IMR-90 (cell line): ENCODE results near the gene PRSS56. TPM values are rescaled to one million over a fixed set of nuclear protein-coding genes. Genes with fewer than 3 reads are reported as not detected.

ENCODE experiments used
- ATAC-seq: fragments of 200-7000 bp; cut with Tn5 transposase; 2 replicates; pipeline ENCODE4 v1.9.1; 2020; ENCODE audit warnings: low read depth, mild to moderate bottlenecking, moderate library complexity
- BruUV-seq: library from RNA; stranded (reverse); fragments of 400-500 nt; replicated peaks from 2 replicates; lab custom pipeline; 2021; lab: Mats Ljungman, UMichigan
- CTCF ChIA-PET: fragments of 300-600 bp; formaldehyde crosslinking; extraction: SDS; loops from one replicate; lab custom pipeline; 2021; ENCODE audit warnings: antibody characterized with exemption; lab: Yijun Ruan, JAX
- POLR2A ChIA-PET: fragments of 300-600 bp; sonication (Branson Sonifier 250); formaldehyde crosslinking; loops from one replicate; lab custom pipeline; 2022; ENCODE audit warnings: antibody characterized with exemption; ENCODE audit not compliant: unreplicated experiment; lab: Charles Lee
- DNase-seq: peaks from one replicate; pipeline ENCODE4 v3.0.0; 2013
- H2AFZ ChIP-seq: replicated peaks from 2 replicates; pipeline ENCODE3; 2013; ENCODE audit warnings: low read length, mild to moderate bottlenecking; ENCODE audit not compliant: poor library complexity
- H2AK5ac ChIP-seq: 2 replicates; pipeline ENCODE4 v1.6.1; 2013; ENCODE audit warnings: low read depth, low read length, inconsistent platforms
- H2AK9ac ChIP-seq: replicated peaks from 2 replicates; pipeline ENCODE3; 2013; ENCODE audit warnings: mild to moderate bottlenecking, low read depth, low read length, moderate library complexity; ENCODE audit not compliant: poor library complexity
- H2BK120ac ChIP-seq: 2 replicates; pipeline ENCODE4 v1.6.1; 2013; ENCODE audit warnings: low read depth, low read length, inconsistent platforms
- H2BK15ac ChIP-seq: 3 replicates; pipeline ENCODE4 v1.6.1; 2013; ENCODE audit warnings: low read depth, low read length, inconsistent platforms
- H2BK20ac ChIP-seq: 2 replicates; pipeline ENCODE4 v1.6.1; 2013; ENCODE audit warnings: low read depth, mild to moderate bottlenecking, inconsistent platforms, low read length, moderate library complexity
- H2BK5ac ChIP-seq: 2 replicates; pipeline ENCODE4 v1.6.1; 2013; ENCODE audit warnings: mild to moderate bottlenecking, low read depth, low read length, inconsistent platforms; ENCODE audit not compliant: poor library complexity, severe bottlenecking
- H3K14ac ChIP-seq: replicated peaks from 2 replicates; pipeline ENCODE4 v1.6.1; 2013; ENCODE audit warnings: low read depth, low read length, inconsistent platforms
- H3K18ac ChIP-seq: 2 replicates; pipeline ENCODE4 v1.6.1; 2013; ENCODE audit warnings: low read depth, low read length, control low read depth
- H3K23ac ChIP-seq: 2 replicates; pipeline ENCODE4 v1.6.1; 2013; ENCODE audit warnings: low read depth, low read length, inconsistent platforms
- H3K27ac ChIP-seq: 2 replicates; pipeline ENCODE4 v1.5.1; 2013; ENCODE audit warnings: mild to moderate bottlenecking, control low read depth, low read length; ENCODE audit not compliant: insufficient read depth
- H3K27me3 ChIP-seq: 2 replicates; pipeline ENCODE4 v1.6.1; 2013; ENCODE audit warnings: low read length; ENCODE audit not compliant: control insufficient read depth, insufficient read depth
- H3K36me3 ChIP-seq: 2 replicates; pipeline ENCODE4 v1.6.1; 2013; ENCODE audit warnings: low read length, mixed read lengths; ENCODE audit not compliant: control insufficient read depth, insufficient read depth
- H3K4ac ChIP-seq: 2 replicates; pipeline ENCODE4 v1.6.1; 2013; ENCODE audit warnings: low read depth, low read length, inconsistent platforms
- H3K4me1 ChIP-seq: 2 replicates; pipeline ENCODE4 v1.6.1; 2013; ENCODE audit warnings: low read length, mixed read lengths; ENCODE audit not compliant: control insufficient read depth, insufficient read depth
- H3K4me2 ChIP-seq: 2 replicates; pipeline ENCODE4 v1.6.1; 2013; ENCODE audit warnings: low read depth, mild to moderate bottlenecking, control low read depth, low read length, moderate library complexity
- H3K4me3 ChIP-seq: 2 replicates; pipeline ENCODE4 v1.5.1; 2013; ENCODE audit warnings: low read depth, mild to moderate bottlenecking, control low read depth, low read length, moderate library complexity; ENCODE audit not compliant: insufficient read depth
- H3K56ac ChIP-seq: 2 replicates; pipeline ENCODE4 v1.6.1; 2013; ENCODE audit warnings: low read length, inconsistent platforms; ENCODE audit not compliant: insufficient read depth; ENCODE audit errors: extremely low read depth
- H3K79me1 ChIP-seq, 2 experiments: 2 replicates each; pipeline ENCODE4 v1.6.1; 2013; ENCODE audit warnings: low read length in 2 of 2, inconsistent platforms in 1 of 2, low read depth in 1 of 2
- H3K9ac ChIP-seq: 2 replicates; pipeline ENCODE4 v1.6.1; 2013; ENCODE audit warnings: low read depth, low read length, control low read depth
- H3K9me1 ChIP-seq: 2 replicates; pipeline ENCODE4 v1.6.1; 2013; ENCODE audit warnings: low read length, inconsistent platforms; ENCODE audit not compliant: insufficient read depth
- H3K9me3 ChIP-seq: 2 replicates; pipeline ENCODE4 v1.6.1; 2013; ENCODE audit warnings: low read length; ENCODE audit not compliant: control insufficient read depth, insufficient read depth
- H4K20me1 ChIP-seq: 2 replicates; pipeline ENCODE4 v1.6.1; 2013; ENCODE audit warnings: low read length, inconsistent platforms; ENCODE audit not compliant: insufficient read depth
- H4K5ac ChIP-seq: 2 replicates; pipeline ENCODE4 v1.6.1; 2013; ENCODE audit warnings: mild to moderate bottlenecking, low read depth, low read length, control low read depth
- H4K8ac ChIP-seq, 2 experiments: 2 replicates each; pipeline ENCODE4 v1.6.1; 2013; ENCODE audit warnings: low read depth in 2 of 2, low read length in 2 of 2, control low read depth in 1 of 2, inconsistent platforms in 1 of 2
- H4K91ac ChIP-seq: 2 replicates; pipeline ENCODE4 v1.6.1; 2013; ENCODE audit warnings: low read depth, low read length, inconsistent platforms; ENCODE audit not compliant: insufficient read depth
- CEBPB ChIP-seq: IDR thresholded peaks from 2 replicates; pipeline ENCODE4 v1.6.1; 2012; ENCODE audit warnings: low read depth, low read length, improper control_type of control experiment
- CHD1 ChIP-seq: IDR thresholded peaks from 2 replicates; pipeline ENCODE4 v1.6.1; 2012; ENCODE audit warnings: low read depth, low read length, improper control_type of control experiment
- CTCF ChIP-seq: conservative IDR thresholded peaks from 2 replicates; pipeline ENCODE4 v1.5.1; 2012; ENCODE audit warnings: mild to moderate bottlenecking, low read depth, low read length, improper control_type of control experiment
- FOS ChIP-seq: fragments of 150-350 bp; IDR thresholded peaks from 2 replicates; pipeline ENCODE4 v1.6.1; 2016; ENCODE audit warnings: low read depth, low read length
- MAZ ChIP-seq: IDR thresholded peaks from 2 replicates; pipeline ENCODE4 v1.6.1; 2012; ENCODE audit warnings: low read depth, mild to moderate bottlenecking, low read length, improper control_type of control experiment, moderate library complexity, borderline replicate concordance
- MXI1 ChIP-seq: IDR thresholded peaks from 2 replicates; pipeline ENCODE4 v1.6.1; 2012; ENCODE audit warnings: low read depth, mild to moderate bottlenecking, low read length, moderate library complexity, borderline replicate concordance
- NFE2L2 ChIP-seq: fragments of 150-350 bp; IDR thresholded peaks from 2 replicates; pipeline ENCODE4 v1.6.1; 2016; ENCODE audit warnings: low read depth, mild to moderate bottlenecking, low read length
- POLR2A ChIP-seq: IDR thresholded peaks from 2 replicates; pipeline ENCODE4 v1.6.1; 2012; ENCODE audit warnings: mild to moderate bottlenecking, low read depth, low read length
- RCOR1 ChIP-seq: IDR thresholded peaks from 2 replicates; pipeline ENCODE4 v1.6.1; 2012; ENCODE audit warnings: mild to moderate bottlenecking, low read length, improper control_type of control experiment; ENCODE audit not compliant: insufficient replicate concordance
- RFX5 ChIP-seq: IDR thresholded peaks from 2 replicates; pipeline ENCODE4 v1.8.0; 2012; ENCODE audit warnings: low read depth, mild to moderate bottlenecking, low read length, moderate library complexity
- SMC3 ChIP-seq: fragments of 150-350 bp; IDR thresholded peaks from 2 replicates; pipeline ENCODE4 v1.6.1; 2016; ENCODE audit warnings: low read depth, mild to moderate bottlenecking, antibody characterized with exemption, low read length, moderate library complexity
- USF2 ChIP-seq: fragments of 150-350 bp; IDR thresholded peaks from 2 replicates; pipeline ENCODE4 v1.6.1; 2017; ENCODE audit warnings: mild to moderate bottlenecking, antibody characterized with exemption, low read length, low read depth
- WGBS, 2 experiments: methylation state at CpG; one replicate each; pipeline versions ENCODE4 v1.1.5 to v1.1.7; 2013; ENCODE audit warnings: missing lambda C conversion rate in 2 of 2; ENCODE audit not compliant: insufficient read length in 1 of 2; ENCODE audit errors: extremely low coverage in 2 of 2; 5-methylcytosine and 5-hydroxymethylcytosine counted together
- dilution Hi-C: fragments of 300-500 bp; cut with HindIII; formaldehyde crosslinking; loops from one replicate; pipeline ENCODE4 v1.14.3; 2018; ENCODE audit warnings: low sequenced_read_pairs; ENCODE audit not compliant: unreplicated experiment
- in situ Hi-C: fragments of 300-500 bp; cut with MboI; formaldehyde crosslinking; loops from 3 replicates; pipeline ENCODE4 v1.14.3; 2019; ENCODE audit warnings: low sequenced_read_pairs, inconsistent platforms, mixed read lengths
- intact Hi-C: fragments of 100-400 bp; cut with micrococcal nuclease; formaldehyde crosslinking; loops from 2 replicates; pipeline ENCODE4 v1.10.0; 2022
- polyA plus RNA-seq, 3 experiments: library from polyadenylated mRNA; depleted of rRNA; stranded (reverse); fragments of >200 nt; gene quantifications; 2 replicates each; pipeline ENCODE4 v1.2.3, GENCODE V29; 2012; ENCODE audit warnings: low replicate concordance in 1 of 3
- total RNA-seq: library from RNA; depleted of rRNA; stranded (reverse); fragments of >200 nt; gene quantifications from 2 replicates; pipeline ENCODE4 v1.2.3, GENCODE V29; 2012

The PRSS56 gene
- total and polyA plus RNA-seq, 2 of the 4 experiments (the other 2 are of a cell fraction): not detected

GRCh38 chr2:232481322-232482140, 38.7 kb upstream of the PRSS56 start (continued):
- no peak for TF ChIP-seq NFE2L2

DNA sequence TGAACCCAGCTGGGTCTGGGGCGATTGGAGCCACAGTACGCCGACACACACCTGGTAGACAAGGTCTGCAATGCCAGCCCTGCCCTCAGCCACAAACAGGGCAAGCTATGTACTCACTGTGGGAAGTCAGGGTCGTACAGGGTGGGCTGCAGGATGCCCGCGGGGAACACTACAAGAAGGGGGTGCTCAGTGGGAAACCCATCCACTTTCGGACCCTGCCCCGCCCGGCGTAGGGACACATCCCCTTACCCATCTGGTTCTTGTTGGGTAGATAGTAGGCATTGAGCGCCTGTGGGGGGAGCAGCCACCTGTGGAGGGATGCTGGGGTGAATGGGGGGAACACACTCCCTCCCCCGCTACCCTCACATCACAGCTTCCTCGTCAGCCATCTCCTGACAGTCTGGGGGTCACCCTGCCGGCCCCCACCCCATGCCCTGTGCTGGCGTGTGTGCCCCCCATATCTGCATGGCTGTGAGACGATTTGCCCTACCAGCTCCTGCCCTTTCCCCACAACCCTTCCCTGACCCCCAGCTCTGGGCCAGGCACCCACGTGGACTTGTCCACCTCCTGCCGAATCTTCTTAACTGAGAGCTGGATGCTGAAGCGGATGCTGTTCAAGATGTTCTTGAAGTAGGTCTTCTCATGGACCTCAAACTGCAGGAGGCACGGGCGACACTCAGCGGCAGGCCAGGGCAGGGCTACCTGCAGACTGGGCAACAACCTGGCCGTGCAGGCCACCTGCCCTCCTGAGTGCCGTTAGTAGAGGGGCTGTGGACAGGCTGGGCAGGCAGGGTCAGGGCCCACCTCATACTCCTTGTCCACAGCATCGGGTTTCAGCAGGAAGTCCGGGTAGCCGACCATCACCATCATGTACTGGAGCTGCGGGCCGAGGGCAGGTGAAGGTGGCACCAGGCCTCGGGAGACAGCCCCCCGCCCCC, 37.6 kb upstream of the PRSS56 start:
- dilution Hi-C loops: no loop called here
- TF ChIP-seq CTCF (no peak), RCOR1 (no peak), SMC3 (no peak), MXI1 (no peak), FOS (no peak), MAZ (no peak), POLR2A (no peak), CHD1 (no peak), CEBPB (no peak), RFX5 (no peak), NFE2L2 (no peak), USF2 (no peak)

More for the DNA sequence above, 37.6 kb upstream of the PRSS56 start:
- H4K20me1 ChIP-seq: no peaks in the 10 kb centered on the region; the same call in 1 of the 2 replicates
- no peak overlapping the region for H3K4ac ChIP-seq
- no CpG with 5 or more reads among the region's 31 CpGs for WGBS, 2 experiments
- no peaks in the 10 kb centered on the region for H3K79me1 ChIP-seq
- ChIA-PET CTCF (no interaction called here), POLR2A (no interaction called here)
- H3K9me1 ChIP-seq: no peaks in the 10 kb centered on the region
- no peak overlapping the region for H2BK20ac ChIP-seq
- DNase-seq (no peak), ATAC-seq (no peak)
- no peaks in the 10 kb centered on the region; the same call in 1 of the 2 replicates for H3K4me1 ChIP-seq
- no peak overlapping the region for H2BK15ac ChIP-seq
- no peaks in the 10 kb centered on the region for H3K9me3 ChIP-seq
- H3K9ac ChIP-seq: no peak overlapping the region
- no peak overlapping the region for H2AFZ ChIP-seq
- H4K91ac ChIP-seq: no peak overlapping the region
- no peak overlapping the region for H3K4me2 ChIP-seq
- H3K36me3 ChIP-seq: no peaks in the 10 kb centered on the region
- in situ Hi-C loops (no loop called here), intact Hi-C loops (no loop called here)
- no peak overlapping the region for H4K5ac ChIP-seq
- H3K18ac ChIP-seq: no peak overlapping the region
- no peak overlapping the region for H4K8ac ChIP-seq
- H3K14ac ChIP-seq: no peak overlapping the region
- no peak overlapping the region for H3K27ac ChIP-seq
- no peak overlapping the region for H2AK9ac ChIP-seq
- H3K56ac ChIP-seq: no peak overlapping the region
- no peak overlapping the region for H3K4me3 ChIP-seq
- H3K23ac ChIP-seq: no peak overlapping the region
- BruUV-seq: no TSS peak
- no peak overlapping the region for H2BK120ac ChIP-seq
- H2BK5ac ChIP-seq: no peak overlapping the region
- H2AK5ac ChIP-seq: no peak overlapping the region
- peaks cover 56% of the 10 kb centered on the region for H3K27me3 ChIP-seq
